Hepatocyte (in vitro differentiated cells): ENCODE results near the gene COL5A2. TPM values are rescaled to one million over a fixed set of nuclear protein-coding genes. Genes with fewer than 3 reads are reported as not detected.

ENCODE experiments used
- DNase-seq: peaks from one replicate; pipeline ENCODE4 v3.0.0-alpha.2; 2016; ENCODE audit warnings: low spot score
- H2AFZ ChIP-seq: fragments of 200-600 bp; sonication (generic); 2 replicates; pipeline ENCODE4 v1.6.0; 2016; ENCODE audit warnings: antibody characterized with exemption, mild to moderate bottlenecking
- H3K27ac ChIP-seq: fragments of 200-600 bp; sonication (generic); 2 replicates; pipeline ENCODE4 v1.5.1; 2016; ENCODE audit warnings: mild to moderate bottlenecking
- H3K27me3 ChIP-seq: fragments of 200-600 bp; sonication (generic); 2 replicates; pipeline ENCODE4 v1.6.1; 2016
- H3K36me3 ChIP-seq: fragments of 200-600 bp; sonication (generic); replicated peaks from 2 replicates; pipeline ENCODE4 v1.5.1; 2016; ENCODE audit warnings: low read depth; ENCODE audit not compliant: insufficient read depth
- H3K4me1 ChIP-seq: fragments of 200-600 bp; sonication (generic); 2 replicates; pipeline ENCODE4 v1.5.1; 2016; ENCODE audit warnings: mild to moderate bottlenecking, moderate library complexity; ENCODE audit not compliant: insufficient read depth
- H3K4me2 ChIP-seq: fragments of 200-600 bp; sonication (generic); 2 replicates; pipeline ENCODE4 v1.6.0; 2016
- H3K4me3 ChIP-seq: fragments of 200-600 bp; sonication (generic); 2 replicates; pipeline ENCODE4 v1.5.1; 2016; ENCODE audit warnings: mild to moderate bottlenecking
- H3K79me2 ChIP-seq: fragments of 200-600 bp; sonication (generic); 2 replicates; pipeline ENCODE4 v1.6.0; 2017; ENCODE audit warnings: mild to moderate bottlenecking
- H3K9me2 ChIP-seq: fragments of 200-600 bp; sonication (generic); replicated peaks from 2 replicates; pipeline ENCODE4 v1.6.0; 2017; ENCODE audit warnings: mild to moderate bottlenecking; ENCODE audit not compliant: insufficient read depth
- H3K9me3 ChIP-seq: fragments of 200-600 bp; sonication (generic); 2 replicates; pipeline ENCODE4 v1.5.1; 2016; ENCODE audit warnings: low read depth, mild to moderate bottlenecking
- H4K20me1 ChIP-seq: fragments of 200-600 bp; sonication (generic); 2 replicates; pipeline ENCODE4 v1.6.0; 2016; ENCODE audit warnings: mild to moderate bottlenecking; ENCODE audit not compliant: insufficient read depth, poor library complexity, severe bottlenecking
- EZH2 ChIP-seq: fragments of 200-600 bp; sonication (generic); IDR thresholded peaks from 2 replicates; pipeline ENCODE4 v1.6.1; 2016; ENCODE audit warnings: antibody characterized with exemption, mild to moderate bottlenecking, borderline replicate concordance
- EZH2phosphoT487 ChIP-seq: fragments of 200-600 bp; sonication (generic); IDR thresholded peaks from one replicate; pipeline ENCODE4 v1.6.1; 2018; ENCODE audit warnings: antibody characterized with exemption, mild to moderate bottlenecking, low read depth, moderate library complexity; ENCODE audit not compliant: unreplicated experiment, severe bottlenecking
- WGBS: methylation state at CpG from one replicate; pipeline ENCODE4 v1.1.6; 2016; ENCODE audit warnings: low lambda C conversion rate; ENCODE audit errors: missing lambda C conversion rate; 5-methylcytosine and 5-hydroxymethylcytosine counted together
- polyA plus RNA-seq: library from polyadenylated mRNA; unstranded; fragments of >200 nt; fragmentation: Nextera tagmentation; extraction: Ambion mirVana; gene quantifications from 2 replicates; pipeline ENCODE4 v1.2.1, GENCODE V29; 2016
- total RNA-seq: library from RNA; depleted of rRNA; stranded (reverse); fragments of >200 nt; gene quantifications from 2 replicates; pipeline ENCODE4 v1.2.3, GENCODE V29; 2014
- TF ChIP-seq, protein P1 (sequence below): fragments of 200-600 bp; sonication (generic); IDR thresholded peaks from 2 replicates; pipeline ENCODE4 v1.5.1; 2016; ENCODE audit warnings: antibody characterized with exemption, mild to moderate bottlenecking; ENCODE audit not compliant: poor library complexity

Gene COL5A2
- total and polyA plus RNA-seq, 2 experiments from 2014 or later = 137 to 406 TPM

DNA sequence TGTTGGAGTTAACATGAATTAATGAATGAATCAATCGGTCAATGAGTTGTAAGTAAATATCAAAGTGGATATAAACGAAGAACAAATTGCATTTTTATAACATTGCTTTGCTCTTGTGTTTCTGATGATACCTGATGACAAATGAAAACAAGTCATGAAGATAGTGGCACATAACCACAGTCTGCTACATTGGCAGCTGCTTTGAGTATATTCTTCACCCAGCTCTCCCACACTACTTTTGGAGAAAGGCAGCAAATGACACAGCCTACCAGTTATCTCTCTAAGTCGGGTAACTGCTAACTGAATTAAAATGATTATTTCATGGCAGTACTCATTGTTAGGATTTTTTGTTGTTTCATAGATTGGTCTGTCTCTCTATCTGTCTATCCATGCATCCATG lies 76.8 kb downstream of the COL5A2 start:
- no peak for DNase-seq
- Histone ChIP-seq H3K4me1 (peaks cover 3% of the 10 kb centered on the region), H3K36me3 (no peaks in the 10 kb centered on the region), H3K4me2 (no peak overlapping the region), H3K79me2 (peaks cover under 1% of the 10 kb centered on the region), H3K27ac (no peak overlapping the region), H3K9me2 (no peaks in the 10 kb centered on the region), H3K4me3 (no peak overlapping the region), H3K27me3 (no peaks in the 10 kb centered on the region), H4K20me1 (peaks cover 2% of the 10 kb centered on the region), H2AFZ (no peak overlapping the region), H3K9me3 (no peaks in the 10 kb centered on the region)
- WGBS = 89% methylated on average over 3 of the region's 3 CpGs
- no peak for TF ChIP-seq EZH2phosphoT487
- TF ChIP-seq, protein P1, sequence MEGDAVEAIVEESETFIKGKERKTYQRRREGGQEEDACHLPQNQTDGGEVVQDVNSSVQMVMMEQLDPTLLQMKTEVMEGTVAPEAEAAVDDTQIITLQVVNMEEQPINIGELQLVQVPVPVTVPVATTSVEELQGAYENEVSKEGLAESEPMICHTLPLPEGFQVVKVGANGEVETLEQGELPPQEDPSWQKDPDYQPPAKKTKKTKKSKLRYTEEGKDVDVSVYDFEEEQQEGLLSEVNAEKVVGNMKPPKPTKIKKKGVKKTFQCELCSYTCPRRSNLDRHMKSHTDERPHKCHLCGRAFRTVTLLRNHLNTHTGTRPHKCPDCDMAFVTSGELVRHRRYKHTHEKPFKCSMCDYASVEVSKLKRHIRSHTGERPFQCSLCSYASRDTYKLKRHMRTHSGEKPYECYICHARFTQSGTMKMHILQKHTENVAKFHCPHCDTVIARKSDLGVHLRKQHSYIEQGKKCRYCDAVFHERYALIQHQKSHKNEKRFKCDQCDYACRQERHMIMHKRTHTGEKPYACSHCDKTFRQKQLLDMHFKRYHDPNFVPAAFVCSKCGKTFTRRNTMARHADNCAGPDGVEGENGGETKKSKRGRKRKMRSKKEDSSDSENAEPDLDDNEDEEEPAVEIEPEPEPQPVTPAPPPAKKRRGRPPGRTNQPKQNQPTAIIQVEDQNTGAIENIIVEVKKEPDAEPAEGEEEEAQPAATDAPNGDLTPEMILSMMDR = no peak
- TF ChIP-seq EZH2 = no peak

DNA sequence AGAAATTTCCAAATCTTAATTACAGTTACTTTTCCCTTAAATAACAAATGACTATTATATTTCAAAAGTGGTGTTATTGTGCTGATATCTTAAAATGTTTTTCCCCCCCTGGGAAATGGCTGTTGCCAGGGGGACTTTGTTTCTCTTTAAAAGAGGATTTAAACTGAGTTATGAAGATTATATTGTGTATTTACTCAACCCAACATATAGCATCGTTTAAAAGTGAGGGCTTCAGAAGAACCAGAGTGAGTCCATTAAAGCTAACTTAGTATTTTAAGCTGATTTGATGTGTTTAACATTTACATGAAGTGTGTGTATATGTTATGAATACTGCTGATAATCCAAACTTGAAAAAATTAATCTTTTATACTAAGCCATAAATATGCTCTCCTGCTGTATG lies 81.6 kb downstream of the COL5A2 start:
- DNase-seq = no peak
- TF ChIP-seq, protein P1 = no peak
- TF ChIP-seq EZH2phosphoT487 (no peak), EZH2 (no peak)

DNA sequence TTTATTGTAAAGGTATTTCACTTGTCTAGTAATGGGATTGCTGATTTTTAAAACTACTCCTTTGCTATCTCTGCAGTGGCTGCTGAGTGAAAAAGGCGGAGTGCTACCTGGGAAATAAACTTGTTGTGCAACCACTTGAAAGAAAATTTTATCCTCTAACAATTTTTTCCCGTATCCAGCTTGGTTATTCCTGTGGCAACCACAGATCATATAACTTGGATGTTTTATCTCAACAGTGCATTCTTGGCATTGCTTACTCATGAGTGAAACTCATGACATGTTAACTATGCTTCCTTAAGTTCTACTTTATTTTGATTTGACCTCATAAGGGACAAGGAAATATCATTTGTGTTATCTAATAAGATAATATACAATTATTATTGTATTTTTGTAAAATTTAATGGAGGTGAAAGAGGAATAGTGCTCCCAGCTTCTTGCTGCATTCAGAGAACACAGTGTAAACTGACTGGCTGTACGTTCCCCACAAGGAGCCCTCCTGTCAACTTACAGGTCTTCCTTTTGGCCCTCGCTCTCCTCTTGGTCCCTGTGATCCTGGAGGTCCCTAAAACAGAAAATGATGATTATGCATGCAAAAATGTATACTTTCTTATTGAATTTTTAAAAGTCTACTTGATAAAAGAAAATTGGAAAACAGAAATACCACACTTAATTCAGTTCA lies 82.7 kb downstream of the COL5A2 start:
- no peaks in the 10 kb centered on the region for H3K9me2 ChIP-seq
- no peak overlapping the region for H3K4me2 ChIP-seq

More for the DNA sequence above, 81.6 kb downstream of the COL5A2 start:
- Histone ChIP-seq H2AFZ (no peak overlapping the region), H3K4me3 (no peak overlapping the region), H3K9me3 (no peaks in the 10 kb centered on the region), H3K36me3 (no peaks in the 10 kb centered on the region), H3K9me2 (no peaks in the 10 kb centered on the region), H3K4me2 (no peak overlapping the region), H4K20me1 (no peaks in the 10 kb centered on the region), H3K79me2 (no peaks in the 10 kb centered on the region), H3K4me1 (peaks cover 3% of the 10 kb centered on the region), H3K27ac (peak overlapping the region; percentile 43), H3K27me3 (no peaks in the 10 kb centered on the region)
- WGBS = 41% methylated on average over 1 of the region's 1 CpG

More for the DNA sequence above, 82.7 kb downstream of the COL5A2 start:
- H3K9me3 ChIP-seq = no peaks in the 10 kb centered on the region
- H3K4me1 ChIP-seq = peaks cover 3% of the 10 kb centered on the region
- peak; percentile 47 for DNase-seq
- H3K27me3 ChIP-seq = no peaks in the 10 kb centered on the region
- TF ChIP-seq EZH2phosphoT487 (no peak), EZH2 (no peak)
- TF ChIP-seq, protein P1 = no peak
- H3K27ac ChIP-seq = peak overlapping the region; percentile 43
- no peaks in the 10 kb centered on the region for H3K79me2 ChIP-seq
- H3K36me3 ChIP-seq = no peaks in the 10 kb centered on the region
- no peaks in the 10 kb centered on the region for H4K20me1 ChIP-seq
- no peak overlapping the region for H3K4me3 ChIP-seq
- 56% methylated on average over 4 of the region's 4 CpGs for WGBS
- H2AFZ ChIP-seq = no peak overlapping the region
